IPS-20b (cell line): ENCODE data around the gene TMEM132E.

Experiments used
- H3K27ac ChIP-seq: one replicate; pipeline ENCODE4 v1.5.1; 2013; ENCODE audit warnings: low read length
- H3K27me3 ChIP-seq: 2 replicates; pipeline ENCODE4 v1.6.1; 2013; ENCODE audit warnings: mild to moderate bottlenecking, low read length, inconsistent platforms; ENCODE audit not compliant: insufficient read depth
- H3K36me3 ChIP-seq: 2 replicates; pipeline ENCODE4 v1.6.1; 2013; ENCODE audit warnings: low read depth, mild to moderate bottlenecking, inconsistent platforms, low read length, moderate library complexity; ENCODE audit not compliant: insufficient read depth
- H3K4me1 ChIP-seq: 2 replicates; pipeline ENCODE4 v1.6.1; 2013; ENCODE audit warnings: mild to moderate bottlenecking, control low read depth, inconsistent platforms, low read length, moderate library complexity; ENCODE audit not compliant: insufficient read depth
- H3K4me3 ChIP-seq: 2 replicates; pipeline ENCODE4 v1.5.1; 2013; ENCODE audit warnings: mild to moderate bottlenecking, low read length, inconsistent platforms
- H3K9ac ChIP-seq: 2 replicates; pipeline ENCODE4 v1.6.1; 2013; ENCODE audit warnings: low read depth, mild to moderate bottlenecking, inconsistent platforms, low read length, moderate library complexity
- H3K9me3 ChIP-seq: 2 replicates; pipeline ENCODE4 v1.6.1; 2013; ENCODE audit warnings: mild to moderate bottlenecking, low read depth, low read length, inconsistent platforms; ENCODE audit not compliant: insufficient read depth

Gene TMEM132E

DNA sequence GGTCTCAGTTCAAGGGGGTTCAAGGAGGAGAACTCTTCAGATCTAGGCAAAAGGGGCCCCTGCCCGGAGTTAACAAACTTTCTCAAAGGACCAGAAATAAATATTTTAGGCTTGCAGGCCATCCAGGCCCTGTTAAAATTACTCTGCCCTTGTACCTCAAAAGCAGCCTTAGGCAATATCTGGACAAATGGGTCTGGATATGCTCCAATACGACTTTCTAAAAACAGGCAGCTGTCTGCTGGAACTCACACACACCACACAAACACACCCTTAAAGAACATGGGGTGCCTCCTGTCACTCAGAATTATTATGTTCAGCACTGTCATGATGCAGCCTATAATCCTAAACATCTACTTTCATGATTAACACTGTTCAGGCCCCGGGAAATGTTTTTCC lies 75.5 kb downstream of the TMEM132E start:
- H3K27ac ChIP-seq: no peak overlapping the region
- no peak overlapping the region for H3K4me3 ChIP-seq
- no peaks in the 10 kb centered on the region for H3K4me1 ChIP-seq
- H3K9me3 ChIP-seq: no peaks in the 10 kb centered on the region
- H3K9ac ChIP-seq: no peak overlapping the region
- H3K36me3 ChIP-seq: no peaks in the 10 kb centered on the region
- H3K27me3 ChIP-seq: no peaks in the 10 kb centered on the region

DNA sequence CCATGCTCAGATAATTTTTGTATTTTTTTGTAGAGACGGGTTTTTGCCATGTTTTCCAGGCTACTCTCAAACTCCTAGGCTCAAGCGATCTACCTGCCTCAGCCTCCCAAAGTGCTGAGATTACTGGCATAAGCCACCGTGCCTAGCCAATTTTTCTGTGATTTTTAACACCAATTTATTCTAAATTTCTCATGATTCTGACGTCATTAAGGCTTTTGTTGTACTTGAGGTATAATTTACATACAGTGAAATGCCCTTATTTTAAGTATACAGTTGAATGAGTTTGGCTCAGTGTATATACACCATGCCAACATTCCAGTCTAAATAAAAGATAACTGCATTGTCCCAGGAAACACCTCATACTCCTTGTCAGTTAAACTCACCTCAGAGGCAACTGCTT lies 77.4 kb downstream of the TMEM132E start:
- H3K27me3 ChIP-seq: no peaks in the 10 kb centered on the region

DNA sequence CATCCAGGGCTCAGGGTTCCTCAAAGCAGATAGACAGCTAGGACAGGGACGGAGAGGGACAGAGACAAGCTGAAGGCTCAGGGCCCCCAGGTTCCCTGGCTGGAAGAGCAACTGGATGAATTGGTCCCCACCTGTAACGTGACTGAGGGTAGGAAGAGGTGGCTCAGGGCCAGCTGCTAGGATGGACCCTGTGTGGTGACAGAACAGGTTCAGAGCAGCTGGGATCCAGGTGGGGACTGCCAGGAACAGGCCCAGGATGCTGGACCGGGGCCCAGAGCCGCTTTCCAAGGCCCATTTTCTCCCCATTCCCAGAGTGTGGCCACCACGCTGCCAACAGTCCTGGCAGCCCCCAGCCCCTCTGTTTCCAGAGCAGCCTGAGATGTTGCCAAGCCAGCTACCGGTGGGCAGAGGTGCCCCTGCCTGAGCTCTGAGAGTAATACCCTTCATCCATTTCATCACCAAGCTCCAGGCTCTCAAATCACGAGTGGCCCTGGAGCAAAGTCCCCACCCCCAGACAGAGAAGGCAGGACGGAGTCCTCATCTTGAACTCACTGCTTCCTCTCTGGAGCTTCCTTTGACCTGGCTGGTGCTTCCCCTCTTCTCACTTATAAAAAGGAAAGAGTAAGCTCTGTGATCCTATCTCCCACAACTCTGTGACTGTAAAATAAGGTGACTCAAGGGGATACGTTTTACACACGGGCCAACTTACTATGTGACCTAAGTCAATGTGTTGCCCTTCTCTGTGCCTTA lies 79.6 kb downstream of the TMEM132E start:
- no peak overlapping the region for H3K4me3 ChIP-seq
- H3K27me3 ChIP-seq: peaks cover 3% of the 10 kb centered on the region
- no peak overlapping the region for H3K27ac ChIP-seq
- H3K9ac ChIP-seq: no peak overlapping the region
- no peaks in the 10 kb centered on the region for H3K4me1 ChIP-seq
- H3K36me3 ChIP-seq: no peaks in the 10 kb centered on the region
- no peaks in the 10 kb centered on the region for H3K9me3 ChIP-seq

More for the DNA sequence above, 77.4 kb downstream of the TMEM132E start:
- Histone ChIP-seq H3K4me3 (no peak overlapping the region), H3K9me3 (no peaks in the 10 kb centered on the region), H3K27ac (no peak overlapping the region), H3K9ac (no peak overlapping the region), H3K4me1 (no peaks in the 10 kb centered on the region), H3K36me3 (no peaks in the 10 kb centered on the region)

DNA sequence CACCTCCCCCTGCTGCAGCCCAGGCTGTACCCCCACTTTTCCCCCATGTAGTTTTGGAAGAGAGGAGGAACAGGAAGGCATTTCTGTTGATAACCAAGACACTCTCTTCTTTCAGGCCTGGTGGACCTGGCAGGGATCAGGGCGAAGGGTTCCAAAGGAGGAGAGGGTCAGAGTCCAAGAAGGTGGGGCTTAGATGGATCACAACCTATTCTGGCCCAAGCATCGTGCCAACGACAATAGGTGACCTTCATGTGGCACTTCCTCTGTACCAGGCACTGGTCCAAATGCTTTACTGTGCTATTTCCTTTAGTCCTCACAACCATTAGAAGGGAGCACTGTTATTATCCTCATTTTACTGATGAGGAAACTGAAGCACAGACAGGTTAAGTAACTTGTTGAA lies 84.3 kb downstream of the TMEM132E start:
- H3K9ac ChIP-seq: no peak overlapping the region
- no peaks in the 10 kb centered on the region for H3K9me3 ChIP-seq
- H3K27ac ChIP-seq: no peak overlapping the region
- H3K27me3 ChIP-seq: peaks cover 16% of the 10 kb centered on the region
- H3K4me1 ChIP-seq: peaks cover 10% of the 10 kb centered on the region; the same call in 1 of the 2 replicates
- no peaks in the 10 kb centered on the region for H3K36me3 ChIP-seq
- no peak overlapping the region for H3K4me3 ChIP-seq

DNA sequence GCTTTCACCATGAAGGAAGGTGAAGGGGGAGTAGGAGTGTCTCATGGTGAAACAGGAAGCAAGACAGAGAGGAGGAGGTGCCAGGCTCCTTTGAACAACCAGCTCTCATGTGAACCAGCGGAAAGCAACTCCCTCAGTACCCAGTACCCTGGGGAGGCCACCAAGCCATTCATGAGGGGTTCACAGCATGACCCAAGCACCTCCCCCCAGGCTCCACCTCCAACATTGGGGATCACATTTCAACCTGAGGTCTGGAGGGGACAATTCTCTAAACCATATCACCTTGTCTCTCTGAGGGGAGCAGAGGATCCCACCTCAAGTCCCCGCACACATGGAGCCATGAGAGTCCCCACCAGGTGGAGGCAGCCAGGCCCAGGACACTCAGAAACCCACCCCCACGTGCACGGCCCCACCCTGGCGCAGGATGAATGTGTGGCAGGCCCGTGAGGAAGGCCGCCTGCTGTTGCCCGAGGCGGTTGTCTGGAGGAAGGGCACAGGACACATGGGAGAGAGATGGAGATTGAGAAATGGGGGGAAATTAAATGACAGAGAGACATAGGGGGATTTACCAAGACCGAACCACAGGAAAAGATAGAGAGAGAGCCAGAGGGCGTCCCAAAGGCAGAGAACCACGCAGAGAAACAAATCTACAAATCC lies 85.9 kb downstream of the TMEM132E start:
- Histone ChIP-seq H3K27ac (no peak overlapping the region), H3K4me3 (peak overlapping the region; percentile 45; the same call in 1 of the 2 replicates), H3K9me3 (no peaks in the 10 kb centered on the region), H3K36me3 (no peaks in the 10 kb centered on the region), H3K27me3 (peaks cover 17% of the 10 kb centered on the region), H3K9ac (peak overlapping the region; percentile 22; the same call in 1 of the 2 replicates), H3K4me1 (peaks cover 10% of the 10 kb centered on the region; the same call in 1 of the 2 replicates)

DNA sequence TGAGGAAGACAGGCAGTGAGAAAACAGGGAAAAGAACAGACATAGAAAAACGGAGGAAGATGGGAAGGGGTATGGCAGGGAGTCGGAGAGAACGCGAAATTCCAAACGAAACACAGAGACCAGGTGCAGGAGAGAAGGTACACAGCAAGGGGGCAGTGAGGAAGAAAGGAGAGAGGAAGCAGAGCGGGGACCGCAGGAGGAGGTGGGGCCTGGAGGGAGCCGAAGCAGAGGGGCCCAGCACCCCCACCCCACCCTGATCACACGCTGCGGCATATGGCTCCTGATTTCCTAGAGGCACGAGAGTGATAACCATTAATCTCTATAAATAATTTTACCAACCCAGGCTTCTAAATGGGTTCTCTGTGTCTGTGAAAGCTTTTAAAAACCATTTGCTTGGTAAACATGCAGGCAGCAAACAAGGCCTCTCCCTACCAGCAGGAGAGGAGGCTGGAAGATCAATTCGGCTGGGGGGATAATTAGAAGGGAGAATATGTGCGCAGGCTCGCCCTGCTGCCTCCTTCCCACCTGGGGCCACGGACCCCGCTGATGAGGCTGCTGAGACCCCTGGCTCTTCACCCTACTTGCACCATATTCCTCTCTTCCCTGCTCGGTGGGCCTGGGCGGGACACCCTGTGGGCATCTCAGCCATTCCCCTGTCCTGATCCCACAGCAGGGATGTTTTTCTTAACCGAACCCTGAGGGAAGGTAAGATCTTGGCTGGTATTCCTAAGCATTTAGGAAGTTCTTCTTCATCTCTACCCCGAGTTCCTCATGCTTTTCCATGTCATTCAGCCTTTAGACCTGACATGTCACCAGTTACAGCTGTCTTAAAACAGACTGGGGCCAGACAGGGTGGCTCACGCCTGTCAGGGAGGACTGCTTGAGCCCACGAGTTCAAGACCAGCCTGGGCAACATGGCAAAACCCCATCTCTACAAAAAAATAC lies 86.7 kb downstream of the TMEM132E start:
- Histone ChIP-seq H3K9ac (peak overlapping the region; percentile 22; the same call in 1 of the 2 replicates), H3K27me3 (peaks cover 17% of the 10 kb centered on the region), H3K4me1 (peaks cover 15% of the 10 kb centered on the region; the same call in 1 of the 2 replicates), H3K27ac (no peak overlapping the region), H3K4me3 (peak overlapping the region; percentile 45; the same call in 1 of the 2 replicates), H3K9me3 (no peaks in the 10 kb centered on the region), H3K36me3 (no peaks in the 10 kb centered on the region)

DNA sequence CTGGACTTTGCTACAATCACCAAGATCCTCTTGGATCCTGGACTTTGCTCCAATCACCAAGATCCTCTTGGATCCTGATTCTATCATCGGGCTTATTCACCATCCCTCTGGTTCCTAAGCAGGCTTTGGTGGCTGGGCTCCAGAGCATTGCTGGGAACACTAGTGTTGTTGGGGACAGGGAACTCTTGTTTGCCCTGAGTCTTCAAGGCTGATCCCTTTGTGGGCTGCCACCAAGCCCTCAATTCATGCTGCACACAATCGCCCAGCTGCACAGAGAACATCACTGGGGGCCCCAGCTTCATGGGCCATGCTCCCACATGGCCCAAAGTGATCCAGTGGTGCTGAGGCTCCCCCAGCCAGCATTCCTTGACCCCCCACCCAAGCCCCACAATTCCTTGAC lies 88.3 kb downstream of the TMEM132E start:
- H3K4me1 ChIP-seq: peaks cover 15% of the 10 kb centered on the region; the same call in 1 of the 2 replicates
- no peak overlapping the region for H3K9ac ChIP-seq
- H3K9me3 ChIP-seq: no peaks in the 10 kb centered on the region
- H3K4me3 ChIP-seq: no peak overlapping the region
- no peaks in the 10 kb centered on the region for H3K36me3 ChIP-seq
- peaks cover 17% of the 10 kb centered on the region for H3K27me3 ChIP-seq
- no peak overlapping the region for H3K27ac ChIP-seq

DNA sequence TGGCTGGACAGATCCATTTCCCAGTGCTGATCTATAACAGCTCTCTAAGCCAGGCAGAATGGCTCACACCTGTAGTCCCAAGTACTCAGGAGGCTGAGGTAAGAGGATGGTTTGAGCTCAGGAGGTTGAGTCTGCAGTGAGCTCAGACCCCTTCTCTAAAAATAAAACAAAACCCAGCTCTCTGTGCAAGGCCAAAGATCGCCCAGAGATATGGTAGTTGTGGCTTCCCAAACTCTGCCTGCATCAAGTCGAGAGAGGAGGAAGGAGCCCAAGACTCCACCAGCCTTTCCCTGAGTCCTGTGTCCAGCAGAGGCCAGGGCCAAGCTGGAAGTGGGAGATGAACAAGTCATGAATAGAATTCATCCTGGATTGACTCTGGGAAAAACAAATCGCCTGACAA lies 88.8 kb downstream of the TMEM132E start:
- no peaks in the 10 kb centered on the region for H3K9me3 ChIP-seq
- H3K27ac ChIP-seq: no peak overlapping the region
- H3K36me3 ChIP-seq: no peaks in the 10 kb centered on the region

DNA sequence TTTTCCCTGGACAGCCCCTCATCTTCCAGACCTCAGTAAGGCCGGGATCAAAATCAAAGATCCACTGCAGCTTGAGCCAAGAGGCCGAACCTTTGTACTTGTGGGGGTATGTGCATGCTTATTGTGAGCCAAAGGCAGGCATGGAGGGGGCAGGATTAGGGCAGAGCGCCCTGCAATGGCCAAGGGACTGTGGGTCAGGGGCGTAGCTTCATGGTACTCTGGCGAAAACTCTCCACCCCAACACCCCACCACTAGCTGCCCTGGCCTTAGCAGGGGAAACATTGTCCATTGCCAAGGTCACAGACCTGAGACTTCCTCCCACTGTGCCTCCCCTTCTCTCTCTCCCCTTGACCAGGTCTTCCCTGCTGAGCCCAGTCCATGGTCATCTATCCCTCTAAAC lies 90.1 kb downstream of the TMEM132E start:
- no peak overlapping the region for H3K27ac ChIP-seq
- H3K4me3 ChIP-seq: no peak overlapping the region
- no peak overlapping the region for H3K9ac ChIP-seq
- H3K9me3 ChIP-seq: no peaks in the 10 kb centered on the region
- no peaks in the 10 kb centered on the region for H3K36me3 ChIP-seq
- H3K27me3 ChIP-seq: peaks cover 8% of the 10 kb centered on the region; the same call in 1 of the 2 replicates
- H3K4me1 ChIP-seq: peaks cover 15% of the 10 kb centered on the region; the same call in 1 of the 2 replicates

More for the DNA sequence above, 88.8 kb downstream of the TMEM132E start:
- Histone ChIP-seq H3K4me1 (peaks cover 15% of the 10 kb centered on the region; the same call in 1 of the 2 replicates), H3K27me3 (peaks cover 17% of the 10 kb centered on the region), H3K9ac (no peak overlapping the region), H3K4me3 (no peak overlapping the region)

DNA sequence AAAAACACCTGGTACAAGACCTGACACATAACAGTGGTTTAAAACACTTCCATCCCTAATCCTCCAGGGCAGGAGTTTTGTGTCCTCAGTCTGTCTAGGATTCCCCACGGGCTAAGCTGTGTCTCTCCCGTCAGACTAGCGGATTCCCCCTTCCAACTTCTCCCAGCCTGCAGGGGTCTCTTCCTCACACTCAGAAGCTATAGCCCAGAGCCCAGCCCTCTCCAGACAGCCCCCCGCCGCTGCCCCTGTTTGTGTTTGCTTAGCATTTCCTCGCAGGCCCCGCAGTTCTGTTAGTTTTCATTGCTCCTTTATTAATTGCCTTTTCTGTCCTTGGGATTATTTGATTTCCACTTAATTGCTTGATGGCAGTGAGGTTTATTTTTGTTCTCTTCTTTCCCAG lies 91.2 kb downstream of the TMEM132E start:
- Histone ChIP-seq H3K4me3 (no peak overlapping the region), H3K9ac (no peak overlapping the region), H3K4me1 (peaks cover 8% of the 10 kb centered on the region; the same call in 1 of the 2 replicates), H3K27ac (no peak overlapping the region), H3K27me3 (peaks cover 4% of the 10 kb centered on the region; the same call in 1 of the 2 replicates), H3K9me3 (no peaks in the 10 kb centered on the region), H3K36me3 (no peaks in the 10 kb centered on the region)

DNA sequence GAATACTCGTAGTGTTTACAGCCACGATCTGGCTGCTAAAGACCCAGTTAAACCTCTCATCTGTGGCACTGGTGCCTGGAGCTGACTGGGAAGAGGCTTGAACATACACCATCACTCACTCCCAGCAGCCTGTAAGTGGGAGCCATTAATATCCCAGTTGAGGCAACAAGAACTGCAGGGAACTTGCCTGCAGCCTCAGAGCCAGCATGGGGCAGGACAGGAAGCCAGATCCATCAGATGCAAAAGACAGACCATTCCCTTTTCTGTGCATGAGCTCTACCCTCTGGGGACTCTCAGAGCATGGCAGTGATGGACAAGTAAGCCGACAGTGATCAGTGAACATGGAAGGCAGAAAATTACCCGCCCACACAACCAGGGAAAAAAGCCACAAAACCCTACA lies 91.8 kb downstream of the TMEM132E start:
- no peak overlapping the region for H3K27ac ChIP-seq

More for the DNA sequence above, 91.8 kb downstream of the TMEM132E start:
- peaks cover 4% of the 10 kb centered on the region; the same call in 1 of the 2 replicates for H3K27me3 ChIP-seq
- no peaks in the 10 kb centered on the region for H3K9me3 ChIP-seq
- no peak overlapping the region for H3K4me3 ChIP-seq
- H3K4me1 ChIP-seq: peaks cover 6% of the 10 kb centered on the region; the same call in 1 of the 2 replicates
- no peaks in the 10 kb centered on the region for H3K36me3 ChIP-seq
- H3K9ac ChIP-seq: no peak overlapping the region
